K562 (cell line): Measurements from ENCODE around the gene TUBG2. TPM values are rescaled to one million over a fixed set of nuclear protein-coding genes. Genes with fewer than 3 reads are reported as not detected.

Source experiments
- BRCA1 ChIP-seq, 2 experiments: fragments of 450-650 bp in 1 of 2; sonication (generic) in 1 of 2; formaldehyde crosslinking in 1 of 2; IDR thresholded peaks; 2 replicates each; pipeline versions ENCODE4 v1.5.0 to v1.6.1; 2017 to 2020; ENCODE audit warnings: mild to moderate bottlenecking in 1 of 2, missing genetic modification reagents in 1 of 2
- BRF2 ChIP-seq: IDR thresholded peaks from 3 replicates; pipeline ENCODE4 v1.6.1; 2011; ENCODE audit warnings: borderline replicate concordance, mild to moderate bottlenecking; ENCODE audit not compliant: insufficient read length, insufficient read depth
- CHD4 ChIP-seq: fragments of 200-600 bp; sonication (generic); IDR thresholded peaks from 3 replicates; pipeline ENCODE4 v1.6.1; 2012; ENCODE audit warnings: low read depth, mild to moderate bottlenecking, mixed read lengths, low read length, inconsistent platforms; ENCODE audit not compliant: insufficient read depth, insufficient replicate concordance, poor library complexity, severe bottlenecking
- DACH1 ChIP-seq: fragments of 450-650 bp; IDR thresholded peaks from 2 replicates; pipeline ENCODE4 v1.6.1; 2018; ENCODE audit not compliant: partially characterized antibody
- GABPA ChIP-seq: fragments of 200-800 bp; sonication (Bioruptor generic); conservative IDR thresholded peaks from 2 replicates; pipeline ENCODE4 v1.6.1; 2016; ENCODE audit warnings: low read depth, missing genetic modification characterization, missing compliant biosample characterization
- HBP1 ChIP-seq: fragments of 450-650 bp; formaldehyde crosslinking; IDR thresholded peaks from 2 replicates; pipeline ENCODE4 v1.4.0; 2022; ENCODE audit warnings: missing genetic modification characterization
- HNRNPH1 ChIP-seq: fragments of 200-400 bp; formaldehyde crosslinking; optimal IDR thresholded peaks from 2 replicates; pipeline ENCODE3; 2017; ENCODE audit warnings: low read depth, mild to moderate bottlenecking, low read length, moderate library complexity
- KLF6 ChIP-seq: fragments of 250-450 bp; sonication (Bioruptor Pico); IDR thresholded peaks from 2 replicates; pipeline ENCODE4 v1.4.0; 2020; ENCODE audit warnings: mild to moderate bottlenecking, moderate library complexity, borderline replicate concordance
- LCOR ChIP-seq: sonication (generic); formaldehyde crosslinking; IDR thresholded peaks from 2 replicates; pipeline ENCODE4 v1.8.0; 2022; ENCODE audit warnings: mild to moderate bottlenecking, missing genetic modification reagents
- MCM3 ChIP-seq: fragments of 450-650 bp; IDR thresholded peaks from 2 replicates; pipeline ENCODE4 v1.6.1; 2016
- MNT ChIP-seq, 2 experiments: fragments of 450-650 bp; conservative IDR thresholded peaks; 2 replicates each; pipeline ENCODE4 v1.6.1; 2017; ENCODE audit warnings: mild to moderate bottlenecking in 2 of 2, moderate library complexity in 2 of 2
- MTA2 ChIP-seq: fragments of 450-650 bp; IDR thresholded peaks from 2 replicates; pipeline ENCODE4 v1.6.1; 2016; ENCODE audit warnings: low read depth
- NFIC ChIP-seq: fragments of 450-650 bp; IDR thresholded peaks from 2 replicates; pipeline ENCODE4 v1.6.1; 2017; ENCODE audit warnings: mild to moderate bottlenecking, inconsistent platforms
- NONO ChIP-seq, 2 experiments: fragments of 200-400 bp in 1 of 2; fragments of 450-650 bp in 1 of 2; formaldehyde crosslinking in 1 of 2; IDR thresholded peaks; 2 replicates each; pipeline ENCODE4 v1.6.1; 2017; ENCODE audit warnings: low read depth in 2 of 2, mild to moderate bottlenecking in 2 of 2, moderate library complexity in 2 of 2, low read length in 1 of 2
- NRF1 ChIP-seq, 2 experiments: fragments of 450-650 bp; IDR thresholded peaks in 1 of 2; conservative IDR thresholded peaks in 1 of 2; 2 replicates each; pipeline ENCODE4 v1.6.1; 2014; ENCODE audit warnings: mild to moderate bottlenecking in 2 of 2
- PHB ChIP-seq: fragments of 250-450 bp; sonication (Bioruptor Pico); IDR thresholded peaks from 2 replicates; pipeline ENCODE4 v1.5.0; 2021
- PTRF ChIP-seq: fragments of 450-650 bp; IDR thresholded peaks from 2 replicates; pipeline ENCODE4 v1.6.1; 2016; ENCODE audit warnings: mild to moderate bottlenecking, missing genetic modification characterization, missing compliant biosample characterization
- RCOR1 ChIP-seq, 2 experiments: IDR thresholded peaks; 2 replicates each; pipeline ENCODE4 v1.6.1; 2012; ENCODE audit warnings: low read depth in 2 of 2, low read length in 2 of 2, borderline replicate concordance in 1 of 2, improper control_type of control experiment in 1 of 2
- SOX6 ChIP-seq: fragments of 450-650 bp; IDR thresholded peaks from 2 replicates; pipeline ENCODE4 v1.6.1; 2014; ENCODE audit warnings: mild to moderate bottlenecking
- SRSF7 ChIP-seq: fragments of 200-400 bp; formaldehyde crosslinking; optimal IDR thresholded peaks from 2 replicates; pipeline ENCODE3; 2017; ENCODE audit warnings: mild to moderate bottlenecking, low read depth, low read length
- TRIM24 ChIP-seq, 2 experiments: fragments of 450-650 bp; IDR thresholded peaks; 2 replicates each; pipeline ENCODE4 v1.6.1; 2016
- ZNF384 ChIP-seq: IDR thresholded peaks from 2 replicates; pipeline ENCODE4 v1.6.1; 2012; ENCODE audit warnings: low read depth, low read length, improper control_type of control experiment
- ZNF589 ChIP-seq: fragments of 200-800 bp; sonication (Bioruptor generic); IDR thresholded peaks from 2 replicates; pipeline ENCODE4 v1.6.1; 2016; ENCODE audit warnings: low read depth, missing genetic modification characterization, missing compliant biosample characterization
- ZNF764 ChIP-seq: fragments of 250-450 bp; sonication (Bioruptor Pico); IDR thresholded peaks from 2 replicates; pipeline ENCODE4 v1.4.0; 2020; ENCODE audit warnings: low read depth, mild to moderate bottlenecking, moderate library complexity
- ZNF778 ChIP-seq: fragments of 450-650 bp; formaldehyde crosslinking; IDR thresholded peaks from 2 replicates; pipeline ENCODE4 v1.4.0; 2020; ENCODE audit warnings: mild to moderate bottlenecking, moderate library complexity
- polyA plus RNA-seq, 8 experiments: library from polyadenylated mRNA; depleted of rRNA in 4 of 8; stranded (reverse) in 5 of 8; unstranded in 3 of 8; fragments of >200 nt; fragmentation: Nextera tagmentation in 2 of 8; fragmentation: Illumina TruSeq in 1 of 8; extraction: Ambion mirVana in 2 of 8; extraction: Trizol in 1 of 8; gene quantifications; 2 replicates each; pipeline versions ENCODE4 v1.2.1 to v1.2.3, GENCODE V29; 2011 to 2014; ENCODE audit warnings: inconsistent platforms in 1 of 8, missing spikeins in 1 of 8
- total RNA-seq, 7 experiments: library from RNA; depleted of rRNA in 6 of 7; stranded (reverse); fragments of >200 nt in 6 of 7; fragmentation: Illumina TruSeq in 2 of 7; extraction: Trizol in 2 of 7; gene quantifications; 2 replicates each; pipeline versions ENCODE4 v1.2.1 to v1.2.3, GENCODE V29; 2011 to 2021; ENCODE audit warnings: low replicate concordance in 1 of 7

TUBG2 gene
- total and polyA plus RNA-seq, 9 of the 15 experiments (the other 6 are each of a cell fraction or from before 2014, with no cell fraction given), result 0.09 to 0.80 (median 0.24) TPM; not detected in 2

GRCh38 chr17:42623732-42624596, 35.1 kb upstream of the TUBG2 start (continued):
- TF ChIP-seq BRF2, result no peak
- peak; percentile 76 for TF ChIP-seq NFIC
- TF ChIP-seq ZNF589 (CRISPR knock-in tag), result no peak
- TF ChIP-seq DACH1, result peak; percentile 92
- TF ChIP-seq MTA2, result peak; percentile 81
- TF ChIP-seq SRSF7, result no peak
- TF ChIP-seq ZNF778 (CRISPR knock-in tag), result no peak
- no peak for TF ChIP-seq PHB (CRISPR knock-in tag)
- no peak for TF ChIP-seq BRCA1 (IDR thresholded peaks at IDR 0.05)
- no peak for TF ChIP-seq BRCA1 (CRISPR knock-in tag; IDR thresholded peaks at IDR 0.05)
- TF ChIP-seq MCM3, result no peak
- TF ChIP-seq GABPA (tag), result no peak
- 0 out of 2 replicates have a peak, but pooled peaks have one; percentile 17 for TF ChIP-seq HBP1 (CRISPR knock-in tag)
- TF ChIP-seq ZNF764 (CRISPR knock-in tag), result peak; percentile 94
- TF ChIP-seq CHD4, result no peak
- no peak for TF ChIP-seq PTRF
- no peak for TF ChIP-seq ZNF384
- peak; percentile 28 to 42; a peak in 3 of 4 replicates for TF ChIP-seq NRF1 (conservative IDR thresholded peaks at IDR 0.05 in 1 of 2, IDR thresholded peaks at IDR 0.05 in 1 of 2)
- peak; percentile 79 to 82 for TF ChIP-seq TRIM24 (IDR thresholded peaks at IDR 0.05)
- TF ChIP-seq RCOR1 (IDR thresholded peaks at IDR 0.05; ENCODE audit: borderline replicate concordance in 1 of 2, low read depth in 2 of 2, low read length in 2 of 2), result peak; percentile 40 to 78; a peak in 3 of 4 replicates
- peak; percentile 68; the same call in 1 of the 2 replicates for TF ChIP-seq KLF6 (CRISPR knock-in tag)
- 0 out of 4 replicates have a peak, but pooled peaks of 1 of the 2 experiments have one; percentile 15 for TF ChIP-seq MNT (conservative IDR thresholded peaks at IDR 0.05)
- no peak for TF ChIP-seq NONO (IDR thresholded peaks at IDR 0.05; ENCODE audit: low read depth in 2 of 2, low read length in 1 of 2)
- TF ChIP-seq SOX6, result peak; percentile 89
- no peak for TF ChIP-seq LCOR (CRISPR knock-in tag)
- TF ChIP-seq HNRNPH1, result no peak
